Activated B cell treated with CpG ODN at 0.5 μM for 24 hours (primary cell): ENCODE measurements around the gene EXOC1. TPM values are rescaled to one million over a fixed set of nuclear protein-coding genes. Genes with fewer than 3 reads are reported as not detected.

Source experiments
- ATAC-seq: fragments of 200-7000 bp; cut with Tn5 transposase; one replicate; pipeline ENCODE4 v1.10.0; 2021; ENCODE audit warnings: low read depth, mild to moderate bottlenecking, moderate library complexity
- CTCF ChIA-PET: fragments of 350-600 bp; sonication (Branson Sonifier 250); formaldehyde crosslinking; loops from one replicate; lab custom pipeline; 2021; ENCODE audit warnings: antibody characterized with exemption; lab: Charles Lee
- POLR2A ChIA-PET: fragments of 350-600 bp; sonication (Branson Sonifier 250); formaldehyde crosslinking; loops from one replicate; lab custom pipeline; 2021; ENCODE audit warnings: antibody characterized with exemption; lab: Charles Lee
- DNase-seq: peaks from one replicate; pipeline ENCODE4 v3.0.0; 2022
- H3K27ac Mint-ChIP-seq: one replicate; pipeline ENCODE4 v1.8.0; 2020; ENCODE audit warnings: mixed read lengths
- H3K27me3 Mint-ChIP-seq: one replicate; pipeline ENCODE4 v1.8.0; 2021; ENCODE audit warnings: mixed read lengths
- H3K36me3 Mint-ChIP-seq: one replicate; pipeline ENCODE4 v1.8.0; 2021; ENCODE audit warnings: low read depth, mixed read lengths
- H3K4me1 Mint-ChIP-seq: one replicate; pipeline ENCODE4 v1.8.0; 2021; ENCODE audit warnings: mixed read lengths
- H3K4me3 Mint-ChIP-seq: one replicate; pipeline ENCODE4 v1.8.0; 2020; ENCODE audit warnings: mild to moderate bottlenecking, mixed read lengths
- H3K9me3 Mint-ChIP-seq: one replicate; pipeline ENCODE4 v1.8.0; 2020; ENCODE audit warnings: mixed read lengths
- intact Hi-C: fragments of 100-400 bp; cut with micrococcal nuclease; formaldehyde crosslinking; loops from one replicate; pipeline ENCODE4 v1.15.1; 2024
- total RNA-seq: library from RNA; stranded (reverse); gene quantifications from 2 replicates; pipeline ENCODE4 v1.2.3, GENCODE V29; 2022
- TF ChIP-seq, protein P1 (sequence below): fragments of 200-600 bp; IDR thresholded peaks from one replicate; pipeline ENCODE4 v1.8.0; 2022; ENCODE audit warnings: antibody characterized with exemption, mild to moderate bottlenecking

EXOC1 gene
- total RNA-seq, 1 donor from 2014 or later: 34.8 TPM

DNA sequence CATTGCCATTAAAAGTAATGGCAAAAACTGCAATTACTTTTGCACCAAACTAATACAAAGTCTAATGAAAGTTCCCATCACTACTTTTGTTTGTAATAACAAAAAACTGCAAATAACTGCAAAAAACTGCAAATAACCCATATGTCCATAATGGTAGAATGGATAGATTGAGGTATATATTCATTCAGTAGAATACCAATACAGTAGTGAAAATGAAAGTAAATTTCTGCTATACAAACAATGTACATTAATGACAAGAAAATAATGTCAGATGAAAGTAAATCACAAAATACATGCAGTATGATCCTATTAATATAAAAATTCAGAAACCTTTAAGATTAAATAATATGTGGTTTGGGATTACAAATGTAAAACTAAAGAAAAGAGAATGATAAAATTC lies 54.0 kb downstream of the EXOC1 start:
- Mint-ChIP-seq H3K27me3 (no peaks in the 10 kb centered on the region), H3K4me1 (peaks cover 7% of the 10 kb centered on the region), H3K27ac (no peak overlapping the region), H3K4me3 (no peak overlapping the region), H3K9me3 (no peaks in the 10 kb centered on the region), H3K36me3 (peaks cover 31% of the 10 kb centered on the region)
- DNase-seq: no peak
- intact Hi-C loops: loop anchor here (2.0 kb wide), 1 partner anchor 41 kb away; the partner anchor contains the start of gene CEP135
- TF ChIP-seq, protein P1, sequence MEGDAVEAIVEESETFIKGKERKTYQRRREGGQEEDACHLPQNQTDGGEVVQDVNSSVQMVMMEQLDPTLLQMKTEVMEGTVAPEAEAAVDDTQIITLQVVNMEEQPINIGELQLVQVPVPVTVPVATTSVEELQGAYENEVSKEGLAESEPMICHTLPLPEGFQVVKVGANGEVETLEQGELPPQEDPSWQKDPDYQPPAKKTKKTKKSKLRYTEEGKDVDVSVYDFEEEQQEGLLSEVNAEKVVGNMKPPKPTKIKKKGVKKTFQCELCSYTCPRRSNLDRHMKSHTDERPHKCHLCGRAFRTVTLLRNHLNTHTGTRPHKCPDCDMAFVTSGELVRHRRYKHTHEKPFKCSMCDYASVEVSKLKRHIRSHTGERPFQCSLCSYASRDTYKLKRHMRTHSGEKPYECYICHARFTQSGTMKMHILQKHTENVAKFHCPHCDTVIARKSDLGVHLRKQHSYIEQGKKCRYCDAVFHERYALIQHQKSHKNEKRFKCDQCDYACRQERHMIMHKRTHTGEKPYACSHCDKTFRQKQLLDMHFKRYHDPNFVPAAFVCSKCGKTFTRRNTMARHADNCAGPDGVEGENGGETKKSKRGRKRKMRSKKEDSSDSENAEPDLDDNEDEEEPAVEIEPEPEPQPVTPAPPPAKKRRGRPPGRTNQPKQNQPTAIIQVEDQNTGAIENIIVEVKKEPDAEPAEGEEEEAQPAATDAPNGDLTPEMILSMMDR: no peak
- no peak for ATAC-seq
- ChIA-PET CTCF (no interaction called here), POLR2A (no interaction called here)

DNA sequence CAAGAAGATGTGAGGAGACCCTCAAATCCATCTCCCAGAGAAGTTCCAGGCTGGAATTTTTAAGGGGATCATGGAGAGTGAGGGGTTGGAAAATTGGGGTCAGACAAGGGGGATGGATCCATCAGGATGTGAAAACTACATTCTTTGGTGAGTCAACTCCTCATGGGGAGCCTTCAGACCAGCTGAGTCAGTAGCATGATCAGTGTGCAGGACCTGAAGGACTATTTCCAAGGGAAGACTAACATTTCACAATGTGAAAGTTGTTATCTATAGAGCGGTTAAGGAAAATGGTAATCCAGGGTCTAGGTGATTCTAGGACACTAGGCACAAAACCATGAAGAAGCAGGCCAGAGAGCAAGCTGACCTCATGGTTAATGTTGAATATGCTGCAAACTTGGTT lies 56.7 kb downstream of the EXOC1 start:
- peaks cover 3% of the 10 kb centered on the region for H3K9me3 Mint-ChIP-seq
- no peaks in the 10 kb centered on the region for H3K27me3 Mint-ChIP-seq
- peaks cover 7% of the 10 kb centered on the region for H3K4me1 Mint-ChIP-seq
- H3K36me3 Mint-ChIP-seq: peaks cover 12% of the 10 kb centered on the region
- TF ChIP-seq, protein P1: no peak
- no peak overlapping the region for H3K27ac Mint-ChIP-seq
- DNase-seq (no peak), ATAC-seq (no peak)
- no peak overlapping the region for H3K4me3 Mint-ChIP-seq
- ChIA-PET POLR2A (no interaction called here), CTCF (no interaction called here)
- intact Hi-C loops: no loop called here

DNA sequence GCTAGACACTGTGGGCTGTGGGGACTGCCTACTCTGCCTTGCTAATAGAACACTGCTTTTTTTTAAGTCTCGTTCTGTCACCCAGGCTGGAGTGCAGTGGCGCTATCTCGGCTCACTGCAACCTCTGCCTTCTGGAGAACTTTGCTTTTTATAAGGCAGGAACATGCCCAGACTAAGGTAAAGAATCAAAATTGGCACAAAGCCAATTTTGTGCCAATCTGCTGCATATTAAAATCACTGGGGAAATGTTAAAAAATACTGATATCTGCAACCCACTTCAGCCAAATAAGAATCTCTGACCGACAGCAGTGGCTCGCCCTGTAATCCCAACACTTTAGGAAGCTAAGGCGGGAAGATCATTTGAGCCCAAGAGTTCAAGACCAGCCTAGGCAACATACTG lies 58.8 kb downstream of the EXOC1 start:
- intact Hi-C loops: no loop called here
- TF ChIP-seq, protein P1: no peak
- Mint-ChIP-seq H3K27me3 (no peaks in the 10 kb centered on the region), H3K36me3 (no peaks in the 10 kb centered on the region), H3K27ac (no peak overlapping the region), H3K9me3 (peaks cover 3% of the 10 kb centered on the region), H3K4me1 (peaks cover 3% of the 10 kb centered on the region), H3K4me3 (no peak overlapping the region)
- ATAC-seq (no peak), DNase-seq (no peak)
- POLR2A ChIA-PET: no interaction called here
- CTCF ChIA-PET: no interaction called here

DNA sequence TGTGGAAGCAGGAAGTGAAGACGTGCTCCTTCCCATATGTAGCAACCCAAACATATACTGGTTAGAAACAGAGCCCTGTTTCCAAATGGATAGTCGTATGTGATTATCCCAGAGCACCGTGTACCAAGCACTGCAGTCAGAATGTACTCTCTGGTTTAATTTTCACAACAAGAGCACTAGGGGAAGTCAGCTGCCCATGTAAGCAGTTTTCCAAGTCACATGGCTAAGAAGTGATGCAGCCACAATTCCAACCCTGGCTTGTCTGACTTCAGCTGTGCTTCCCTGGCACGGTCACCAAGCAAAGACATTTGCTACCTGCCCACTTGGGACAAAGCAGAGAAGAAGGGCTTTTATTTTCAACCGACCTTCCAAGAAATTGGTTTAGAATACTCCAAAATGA lies 67.1 kb downstream of the EXOC1 start:
- ChIA-PET CTCF (no interaction called here), POLR2A (no interaction called here)
- Mint-ChIP-seq H3K4me1 (no peaks in the 10 kb centered on the region), H3K27ac (no peak overlapping the region), H3K27me3 (no peaks in the 10 kb centered on the region), H3K36me3 (no peaks in the 10 kb centered on the region), H3K9me3 (no peaks in the 10 kb centered on the region), H3K4me3 (no peak overlapping the region)
- DNase-seq (no peak), ATAC-seq (no peak)
- TF ChIP-seq, protein P1: no peak
- intact Hi-C loops: no loop called here

DNA sequence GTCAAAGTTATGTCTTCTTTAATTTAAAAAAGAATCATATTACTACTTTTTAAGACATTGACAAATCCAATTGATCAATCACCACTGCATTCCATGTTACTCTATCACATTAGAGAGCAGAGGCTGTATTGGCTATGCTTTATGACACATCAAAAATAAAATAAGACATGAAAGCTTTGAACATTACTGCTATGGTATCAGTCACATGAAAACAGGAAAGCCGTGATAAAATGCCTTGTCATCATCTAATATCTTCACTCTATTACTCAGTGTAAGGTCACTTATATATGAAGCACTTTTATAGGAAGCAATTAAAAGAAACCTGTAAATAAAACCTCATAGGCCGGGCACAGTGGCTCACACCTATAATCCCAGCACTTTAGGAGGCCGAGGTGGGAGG lies 67.6 kb downstream of the EXOC1 start:
- Mint-ChIP-seq H3K4me1 (peaks cover under 1% of the 10 kb centered on the region), H3K27ac (no peak overlapping the region), H3K36me3 (no peaks in the 10 kb centered on the region), H3K4me3 (no peak overlapping the region), H3K27me3 (no peaks in the 10 kb centered on the region), H3K9me3 (no peaks in the 10 kb centered on the region)
- ATAC-seq (no peak), DNase-seq (no peak)
- intact Hi-C loops: no loop called here
- POLR2A ChIA-PET: no interaction called here
- CTCF ChIA-PET: no interaction called here
- TF ChIP-seq, protein P1: no peak
